KOPT-K1 (cell line): Measurements from ENCODE around the gene JAZF1.

Source experiments
- H3K27ac ChIP-seq: fragments of 200-600 bp; sonication (generic); 2 replicates; pipeline ENCODE4 v1.5.1; 2016; ENCODE audit warnings: antibody characterized with exemption, mild to moderate bottlenecking, low read depth, low read length; ENCODE audit not compliant: poor library complexity, severe bottlenecking
- H3K36me3 ChIP-seq: fragments of 200-600 bp; sonication (generic); 2 replicates; pipeline ENCODE4 v1.5.1; 2017; ENCODE audit warnings: antibody characterized with exemption, mild to moderate bottlenecking, low read length, moderate library complexity; ENCODE audit not compliant: insufficient read depth
- H3K9me3 ChIP-seq: fragments of 200-600 bp; sonication (generic); 2 replicates; pipeline ENCODE4 v1.5.1; 2017; ENCODE audit warnings: antibody characterized with exemption, low read length, mild to moderate bottlenecking; ENCODE audit not compliant: insufficient read depth, poor library complexity, severe bottlenecking

Gene JAZF1

DNA sequence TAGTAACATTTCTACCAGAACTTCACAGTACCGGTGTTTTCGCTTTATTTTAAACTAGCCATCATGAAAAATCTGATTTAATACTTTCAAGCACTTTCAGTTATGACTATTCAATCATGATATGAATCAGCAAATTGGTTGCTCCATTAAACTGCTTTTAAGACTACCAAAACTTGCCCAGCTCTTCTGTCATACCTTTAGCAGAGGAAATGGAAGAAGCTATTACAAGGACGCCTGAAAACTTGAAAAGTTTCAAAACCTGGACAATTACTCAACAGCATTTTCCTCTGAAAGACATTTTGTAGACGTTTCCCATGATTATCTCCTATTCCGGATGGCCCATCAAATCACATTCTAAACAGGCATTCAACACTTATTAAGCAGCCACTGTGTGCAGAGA, 2.0 kb downstream of the JAZF1 start:
- Histone ChIP-seq H3K9me3 (no peaks in the 10 kb centered on the region), H3K36me3 (no peaks in the 10 kb centered on the region), H3K27ac (no peak overlapping the region)

DNA sequence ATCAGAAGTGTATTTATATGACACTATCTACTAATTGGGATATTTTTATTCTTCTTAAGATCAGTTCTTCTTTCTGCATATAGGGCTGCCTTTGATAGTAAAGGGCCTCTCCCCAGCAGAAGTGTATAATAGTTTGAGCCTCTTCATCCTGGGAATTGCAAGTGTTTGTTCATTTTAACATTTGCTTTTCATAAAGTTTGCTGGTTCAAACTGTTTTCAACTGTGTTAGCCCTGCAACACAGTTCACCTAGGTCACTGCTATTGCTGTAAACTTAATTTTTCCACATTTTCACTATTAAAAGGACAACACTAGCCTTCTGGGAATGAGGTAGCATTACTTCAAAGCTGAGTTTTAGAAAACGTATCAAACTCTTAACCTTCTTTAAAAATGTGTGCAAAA, 2.8 kb downstream of the JAZF1 start:
- Histone ChIP-seq H3K36me3 (no peaks in the 10 kb centered on the region), H3K9me3 (no peaks in the 10 kb centered on the region), H3K27ac (no peak overlapping the region)

DNA sequence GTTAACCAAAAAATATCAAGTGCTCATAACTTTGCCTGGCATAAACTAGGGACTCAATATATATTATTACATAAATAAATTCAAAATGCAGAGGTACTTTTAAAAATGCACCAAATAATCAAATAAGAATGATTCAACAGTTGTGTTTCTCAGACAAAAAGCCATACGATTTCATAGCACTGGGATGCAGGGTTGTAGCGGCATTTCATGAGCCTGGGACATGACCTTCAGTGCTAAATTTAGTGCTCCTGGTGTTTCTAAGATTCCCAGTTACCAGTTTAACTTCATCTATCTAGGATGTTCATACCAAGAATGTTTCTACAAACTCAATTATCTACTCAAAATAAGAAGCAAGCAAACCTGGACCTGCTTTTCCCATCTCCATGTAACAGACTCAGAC, 4.0 kb downstream of the JAZF1 start:
- Histone ChIP-seq H3K9me3 (no peaks in the 10 kb centered on the region), H3K36me3 (no peaks in the 10 kb centered on the region), H3K27ac (no peak overlapping the region)

DNA sequence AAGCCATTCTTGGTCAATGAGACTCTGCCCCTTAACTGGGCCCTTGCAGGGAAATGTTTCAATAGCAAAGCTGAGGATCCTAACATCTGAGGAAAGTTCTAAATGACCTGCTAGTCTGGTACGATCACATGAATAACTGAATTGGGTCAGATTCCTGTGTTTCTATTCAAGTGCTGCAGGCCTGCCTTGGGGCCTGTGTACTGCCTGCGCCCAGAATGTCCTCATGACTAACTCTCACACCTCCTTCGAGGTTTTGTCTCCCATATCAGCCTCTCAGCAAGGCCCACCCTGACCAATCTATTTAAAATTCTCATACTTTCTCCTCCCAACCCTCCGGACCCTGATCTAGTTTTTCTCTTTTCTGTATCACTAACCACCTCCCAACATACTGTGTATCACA, 4.4 kb downstream of the JAZF1 start:
- Histone ChIP-seq H3K27ac (no peak overlapping the region), H3K36me3 (no peaks in the 10 kb centered on the region), H3K9me3 (no peaks in the 10 kb centered on the region)

DNA sequence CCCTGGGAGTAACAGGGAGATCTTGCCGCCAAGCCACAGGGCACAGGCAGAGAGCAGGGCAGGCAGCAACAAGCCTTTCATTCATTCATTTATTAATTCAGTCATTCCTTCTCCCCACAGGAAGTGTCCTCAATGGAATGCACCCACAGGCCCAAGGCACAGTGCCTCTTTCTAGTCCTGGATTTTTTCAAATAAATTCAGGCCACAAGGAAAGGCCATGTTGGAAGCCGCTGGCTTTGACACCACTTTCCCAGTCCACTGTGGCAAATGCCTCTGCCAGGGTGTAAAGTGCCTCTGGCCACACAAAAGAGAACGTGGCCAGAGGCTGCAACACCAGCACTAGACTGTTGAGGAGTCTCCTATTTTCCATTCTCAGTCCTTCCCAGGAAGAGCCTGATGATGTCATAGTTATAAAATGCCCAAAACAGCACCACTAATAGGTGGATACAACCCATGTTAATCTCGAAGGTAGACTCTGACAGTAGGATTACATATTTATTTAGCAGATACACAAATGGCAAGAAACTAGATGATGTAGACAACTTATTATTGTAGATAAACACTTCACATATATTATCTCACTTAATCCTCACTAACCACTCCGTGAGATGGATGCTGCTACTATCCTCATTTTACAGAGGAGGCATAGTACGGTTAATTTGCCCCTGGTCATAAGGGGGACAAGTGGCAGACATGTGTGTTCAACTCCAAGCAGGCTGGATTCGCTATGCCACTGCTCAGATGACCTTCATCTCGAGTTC, 5.5 kb downstream of the JAZF1 start:
- H3K9me3 ChIP-seq = no peaks in the 10 kb centered on the region
- no peaks in the 10 kb centered on the region for H3K36me3 ChIP-seq
- H3K27ac ChIP-seq = no peak overlapping the region

DNA sequence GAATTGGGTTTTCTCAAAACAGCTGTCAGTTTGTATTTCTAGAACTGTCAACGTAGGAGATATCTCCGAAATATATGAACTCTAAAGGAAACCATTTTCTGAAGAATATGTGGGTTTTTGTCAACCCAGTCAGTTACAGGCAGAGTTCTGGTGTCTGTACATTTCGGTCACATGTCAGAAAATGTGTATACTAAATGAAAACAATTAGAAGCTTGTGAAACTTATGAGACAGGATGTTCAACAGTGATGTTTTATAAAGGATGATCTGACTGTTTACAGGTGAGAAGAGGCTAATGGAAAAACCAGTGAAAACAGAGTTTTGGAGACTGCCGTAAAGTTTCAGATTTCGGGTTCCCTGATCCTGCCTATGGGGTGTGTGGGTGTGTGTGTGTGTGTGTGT, 6.2 kb downstream of the JAZF1 start:
- Histone ChIP-seq H3K9me3 (no peaks in the 10 kb centered on the region), H3K36me3 (no peaks in the 10 kb centered on the region), H3K27ac (no peak overlapping the region)

DNA sequence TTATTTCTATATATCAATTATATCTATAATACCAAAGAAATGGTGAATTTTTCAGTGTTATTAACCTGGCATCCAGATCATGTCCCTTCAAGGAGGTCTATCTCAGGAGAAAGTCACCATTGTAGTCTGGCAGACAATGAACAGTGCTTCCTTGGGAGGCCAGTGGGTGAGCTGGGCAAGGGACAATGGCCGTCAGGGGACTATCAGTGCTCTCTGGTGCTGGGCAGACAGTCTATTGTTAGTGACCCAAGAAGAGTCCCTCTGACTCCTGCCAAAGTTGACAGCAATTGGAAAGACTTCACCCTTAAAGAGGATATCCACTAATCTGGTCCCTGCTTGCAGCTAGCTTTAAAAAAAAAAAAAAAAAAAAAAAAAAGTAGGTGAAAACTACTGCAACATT, 7.1 kb downstream of the JAZF1 start:
- Histone ChIP-seq H3K27ac (no peak overlapping the region), H3K36me3 (no peaks in the 10 kb centered on the region), H3K9me3 (no peaks in the 10 kb centered on the region)

DNA sequence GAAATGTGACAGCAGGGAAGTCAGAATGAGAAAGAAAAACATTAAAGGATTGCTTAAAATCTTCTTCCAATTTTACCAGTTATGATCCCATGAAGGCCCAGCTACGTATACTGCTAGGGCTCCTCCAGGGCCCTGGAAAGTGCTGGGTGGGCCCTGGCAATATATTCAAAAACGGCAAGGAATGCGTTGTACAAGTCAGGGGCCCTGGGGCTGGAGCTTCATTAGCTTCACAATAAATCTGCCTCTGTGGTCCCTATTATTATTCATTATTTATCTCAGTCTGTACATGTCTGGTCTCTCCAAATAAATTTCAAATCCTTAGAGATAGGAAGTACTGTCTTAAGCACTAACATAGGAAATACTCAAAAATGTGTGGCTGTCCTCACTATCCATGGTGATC, 7.6 kb downstream of the JAZF1 start:
- no peaks in the 10 kb centered on the region for H3K36me3 ChIP-seq
- H3K9me3 ChIP-seq = no peaks in the 10 kb centered on the region
- no peak overlapping the region for H3K27ac ChIP-seq

DNA sequence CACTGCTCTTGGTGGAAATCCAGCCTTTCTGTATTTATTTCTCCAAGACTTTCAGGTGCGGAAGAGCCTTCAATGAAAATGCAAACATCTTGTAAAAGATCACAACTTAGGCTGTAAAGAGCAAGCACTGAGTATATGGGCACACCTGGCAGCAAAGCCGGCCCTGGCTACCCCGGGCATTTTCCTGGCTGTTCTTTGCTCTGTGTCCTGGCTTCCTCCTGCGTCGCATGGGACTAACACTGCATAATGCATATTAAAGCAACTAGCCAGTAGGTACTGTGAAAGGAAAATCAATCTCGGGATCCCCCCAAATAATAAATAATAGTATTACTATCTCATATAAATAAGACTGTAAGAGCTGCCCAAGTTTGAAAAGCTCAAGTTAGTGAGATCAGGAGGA, 9.9 kb downstream of the JAZF1 start:
- Histone ChIP-seq H3K9me3 (no peaks in the 10 kb centered on the region), H3K36me3 (no peaks in the 10 kb centered on the region), H3K27ac (no peak overlapping the region)

DNA sequence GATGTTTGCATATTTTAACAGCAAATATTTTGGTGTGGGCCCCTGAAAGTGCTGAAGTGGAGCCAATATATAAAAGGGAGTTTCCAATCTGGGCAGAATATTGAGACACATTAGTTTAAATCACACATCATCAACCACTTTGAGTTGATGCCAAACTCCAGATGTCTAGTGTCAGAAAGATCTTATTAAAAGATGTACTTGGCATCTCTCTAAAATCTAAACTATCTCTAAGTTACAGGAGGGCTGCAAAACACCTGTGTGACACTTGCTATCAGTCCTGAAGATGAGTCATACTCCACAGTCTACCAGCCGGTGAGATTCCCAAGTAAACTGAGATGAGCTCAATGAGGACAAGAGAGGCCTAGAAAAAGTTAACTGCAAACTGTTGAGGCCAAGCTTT, 11.4 kb downstream of the JAZF1 start:
- Histone ChIP-seq H3K27ac (no peak overlapping the region), H3K36me3 (no peaks in the 10 kb centered on the region), H3K9me3 (no peaks in the 10 kb centered on the region)

DNA sequence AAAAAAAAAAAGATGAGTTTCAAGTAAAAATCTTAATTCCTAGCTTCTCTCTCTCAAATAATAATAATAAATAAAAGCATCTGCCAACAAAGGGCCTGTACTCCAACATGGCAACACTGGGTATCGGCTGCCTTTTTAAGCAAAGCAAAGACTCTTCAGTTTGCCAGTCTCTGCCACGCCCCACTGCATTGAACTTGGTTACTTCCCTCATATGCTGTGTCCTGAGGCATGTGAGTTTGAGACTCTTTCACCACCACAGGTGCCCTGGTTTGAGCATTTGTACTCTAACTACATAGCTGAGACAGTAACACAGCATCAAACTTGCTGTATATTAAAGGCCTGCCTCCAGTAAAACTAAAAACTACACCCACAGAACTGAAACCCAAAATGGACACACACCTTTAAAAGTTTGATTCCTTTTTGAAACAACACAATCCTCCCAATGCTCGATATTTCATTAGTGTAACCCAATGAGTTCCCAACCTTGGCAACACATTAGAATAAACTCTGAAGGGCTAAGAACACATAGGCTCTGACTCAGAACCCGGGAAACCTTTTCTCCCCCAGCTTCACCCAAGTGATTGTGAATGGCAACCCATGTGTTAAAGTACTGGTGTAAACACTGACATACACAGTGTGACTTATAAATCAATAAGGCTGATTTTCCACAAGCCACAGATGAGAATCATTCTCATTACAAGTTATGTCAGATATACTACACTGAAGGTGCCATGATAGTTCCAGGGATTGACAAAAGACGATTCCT, 12.0 kb downstream of the JAZF1 start:
- Histone ChIP-seq H3K27ac (no peak overlapping the region), H3K36me3 (no peaks in the 10 kb centered on the region), H3K9me3 (no peaks in the 10 kb centered on the region)

DNA sequence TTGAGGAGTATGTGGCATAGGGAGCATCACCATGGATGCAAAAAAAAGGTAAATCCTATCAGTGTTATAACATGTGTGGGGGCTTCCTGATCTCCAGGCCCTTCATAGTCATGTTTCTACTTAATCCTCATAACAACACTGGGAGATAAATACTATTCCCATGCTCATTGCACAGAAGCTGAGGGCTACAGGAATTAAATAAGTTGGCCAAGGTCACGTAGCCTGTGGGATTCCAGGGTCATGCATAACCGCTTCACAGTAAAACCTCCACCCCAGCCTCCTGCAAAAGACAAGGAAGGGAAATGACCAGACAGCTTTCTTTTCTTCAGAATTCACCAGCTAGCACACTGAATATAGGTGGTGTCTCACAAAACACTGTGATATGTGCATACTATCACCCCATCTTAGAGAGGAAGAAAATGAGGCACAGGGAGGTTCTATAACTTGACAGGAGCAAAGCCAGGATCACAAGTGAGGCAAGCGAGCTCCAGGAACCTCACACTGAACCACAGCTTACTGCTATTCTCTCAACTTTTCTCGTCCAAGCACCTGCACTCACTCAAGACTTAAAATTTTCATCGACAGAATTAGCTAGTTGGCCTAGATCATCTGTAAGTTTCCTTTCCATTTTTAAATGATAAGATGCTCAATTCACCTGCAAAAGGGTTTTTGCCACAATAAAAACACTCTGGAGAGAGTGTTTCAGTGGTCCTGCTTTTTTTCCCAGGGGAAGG, 13.4 kb downstream of the JAZF1 start:
- Histone ChIP-seq H3K36me3 (no peaks in the 10 kb centered on the region), H3K27ac (no peak overlapping the region), H3K9me3 (no peaks in the 10 kb centered on the region)

DNA sequence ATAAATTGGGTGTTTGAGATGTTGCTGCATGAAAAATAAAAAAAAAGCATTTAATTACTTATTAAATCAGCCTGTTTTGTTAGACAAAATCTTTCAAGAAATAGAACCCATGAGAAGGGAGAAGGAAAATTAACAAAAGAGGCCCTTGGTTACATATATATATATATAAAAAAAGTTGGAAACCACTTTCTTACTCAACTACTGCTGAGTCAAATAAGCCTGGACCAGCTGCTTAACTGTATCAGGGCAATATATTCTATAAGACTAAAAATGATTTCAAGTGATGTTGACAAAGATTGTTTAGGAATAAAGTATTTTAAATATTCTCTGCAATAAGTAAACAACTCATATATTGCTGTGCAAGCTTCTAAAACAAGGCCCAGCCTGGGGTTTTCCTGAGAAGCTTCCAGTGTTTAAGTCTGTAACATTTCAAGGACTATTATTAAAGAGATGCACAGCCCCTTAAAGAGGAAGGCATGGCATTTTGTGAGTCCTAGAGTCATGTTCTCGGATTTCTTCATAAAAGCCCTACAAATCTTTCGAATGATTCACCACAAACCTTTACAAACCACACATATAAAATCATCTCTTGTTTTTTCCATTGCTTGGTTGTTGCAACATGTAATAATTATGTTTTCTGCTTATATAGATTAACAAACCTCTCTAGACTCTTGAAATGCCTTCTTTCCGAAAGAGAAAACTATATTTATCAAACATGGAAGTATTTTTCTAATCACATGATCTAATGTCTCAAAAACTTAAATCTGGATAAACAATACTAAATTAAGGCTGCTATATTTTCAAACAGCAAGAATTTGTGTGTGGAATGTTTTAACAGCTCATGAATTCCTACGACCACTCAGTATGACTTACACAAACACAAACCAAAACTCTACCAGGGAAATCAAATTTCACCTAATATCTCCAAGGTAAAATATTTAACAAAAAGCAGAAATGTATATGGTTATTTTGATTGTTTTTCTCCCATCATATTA, 14.3 kb downstream of the JAZF1 start:
- no peaks in the 10 kb centered on the region for H3K36me3 ChIP-seq
- no peaks in the 10 kb centered on the region for H3K9me3 ChIP-seq
- H3K27ac ChIP-seq = no peak overlapping the region

DNA sequence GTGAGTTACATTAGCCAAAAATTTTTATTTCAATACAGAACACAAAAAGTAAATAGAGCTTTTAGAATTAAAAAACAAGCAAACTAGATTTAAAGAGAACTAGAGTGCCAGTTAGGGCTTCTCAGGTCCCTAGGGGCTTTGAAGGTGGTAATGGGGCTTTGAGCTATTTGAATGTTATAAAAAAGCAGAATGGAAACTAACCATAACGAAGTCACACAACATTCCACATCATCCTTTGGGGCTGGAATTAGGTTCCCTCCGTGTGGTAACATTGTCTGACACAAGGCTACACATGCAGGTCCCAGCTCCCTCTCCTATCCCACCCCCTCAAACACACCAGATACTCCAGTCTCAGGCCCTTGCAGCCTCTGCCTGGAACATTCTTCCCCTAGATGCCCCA, 15.3 kb downstream of the JAZF1 start:
- H3K36me3 ChIP-seq = no peaks in the 10 kb centered on the region
- H3K27ac ChIP-seq = no peak overlapping the region
- H3K9me3 ChIP-seq = no peaks in the 10 kb centered on the region
